Endothelial cell of umbilical vein (primary cell): ENCODE data around the gene SAMD9L.

Source experiments
- CTCF ChIP-seq, 2 donors: IDR thresholded peaks; 1 replicate in 1 of 2; 2 replicates in 1 of 2; pipeline ENCODE4 v1.5.1; 2011; ENCODE audit warnings: low read length in 2 of 2, mild to moderate bottlenecking in 2 of 2, moderate library complexity in 2 of 2, control low read depth in 1 of 2, inconsistent platforms in 1 of 2, low read depth in 1 of 2; ENCODE audit not compliant: insufficient read depth in 1 of 2; ENCODE audit errors: extremely low read depth in 1 of 2
- EZH2 ChIP-seq: IDR thresholded peaks from 2 replicates; pipeline ENCODE4 v1.6.1; 2012; ENCODE audit warnings: borderline replicate concordance, low read depth, mild to moderate bottlenecking, moderate library complexity, low read length, inconsistent platforms; ENCODE audit not compliant: severe bottlenecking
- POLR2A ChIP-seq: IDR thresholded peaks from 2 replicates; pipeline ENCODE4 v1.6.1; 2012; ENCODE audit warnings: low read depth, mild to moderate bottlenecking, control low read depth, low read length

DNA sequence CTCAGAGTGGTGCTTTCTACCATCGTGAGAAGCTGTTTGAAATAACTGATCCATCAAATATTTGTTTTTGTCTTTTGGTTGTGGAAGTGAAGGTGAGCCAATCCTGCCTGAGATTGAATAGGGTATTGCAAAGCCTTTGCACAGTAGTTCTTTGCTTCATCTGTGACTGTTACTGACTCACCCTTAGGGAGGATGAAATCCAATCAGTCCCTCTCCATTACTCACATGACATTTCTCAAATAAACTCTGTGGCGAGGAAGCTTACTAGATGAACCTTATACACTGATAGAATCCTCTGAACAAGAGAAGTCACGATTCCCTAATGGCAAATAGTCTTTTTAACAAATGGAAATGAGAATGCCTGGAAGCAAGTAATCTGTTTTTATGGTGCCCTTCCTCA lies 46.2 kb upstream of the SAMD9L start:
- no peak for TF ChIP-seq EZH2
- TF ChIP-seq CTCF (IDR thresholded peaks at IDR 0.05; ENCODE audit: extremely low read depth in 1 of 2, insufficient read depth in 1 of 2, low read depth in 1 of 2, low read length in 2 of 2), result no peak
- no peak for TF ChIP-seq POLR2A
